GM19035 (cell line): ENCODE data around the gene ANKRD22.
A peak's percentile ranks its signal among the peaks of the same experiment; 100 is the strongest.

Experiments
- ATAC-seq: cut with Tn5 transposase; IDR thresholded peaks from one replicate; pipeline ENCODE4 v1.9.1; 2021; ENCODE audit not compliant: unreplicated experiment

ANKRD22 gene

GRCh38 chr10:88879534-88880281 lies 28.1 kb upstream of the ANKRD22 start, which contains the start of gene STAMBPL1:
STAMBPL1 (plus strand) TSS chr10:88880245; CDS start chr10:88901709, 21,464 bp downstream.
- ATAC-seq = peak; percentile 62

DNA sequence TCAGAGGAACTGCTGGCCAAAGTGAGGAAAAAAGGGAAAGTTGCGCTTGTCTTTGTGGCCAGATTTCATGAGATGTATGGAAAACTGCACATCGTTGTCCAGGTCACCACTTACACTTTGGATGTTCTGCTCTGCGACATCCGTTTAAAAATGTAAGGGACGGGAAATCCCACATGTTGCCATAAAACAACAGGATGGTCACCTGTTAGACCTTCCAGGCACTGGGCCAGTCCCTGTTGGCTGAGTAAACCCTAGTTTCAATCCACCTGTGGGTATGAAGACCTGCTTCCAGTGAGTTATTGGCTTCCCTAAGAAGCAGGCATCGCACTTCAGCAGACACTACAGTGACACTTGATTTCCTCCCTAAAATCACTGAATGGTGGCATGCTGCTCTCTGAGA lies 25.7 kb upstream of the ANKRD22 start:
- no peak for ATAC-seq

DNA sequence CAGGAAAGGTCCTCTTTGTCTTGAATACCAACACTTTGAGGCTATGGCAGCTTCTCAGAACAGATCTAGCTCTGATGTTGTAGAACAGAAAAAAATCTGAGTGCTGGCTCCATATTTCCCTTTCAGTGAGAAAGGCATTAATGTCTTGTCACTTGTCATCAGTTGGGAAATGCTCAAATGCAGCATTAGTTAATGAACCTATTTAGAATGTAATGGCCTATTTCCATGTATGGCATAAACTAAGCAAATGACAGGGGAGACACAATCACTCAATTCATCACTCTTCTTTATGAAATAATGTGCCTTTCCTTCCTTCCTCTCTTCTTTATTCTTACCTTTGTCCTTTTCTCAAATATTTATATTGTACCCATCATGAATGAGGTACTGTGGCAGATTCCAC lies 23.4 kb upstream of the ANKRD22 start:
- no peak for ATAC-seq

DNA sequence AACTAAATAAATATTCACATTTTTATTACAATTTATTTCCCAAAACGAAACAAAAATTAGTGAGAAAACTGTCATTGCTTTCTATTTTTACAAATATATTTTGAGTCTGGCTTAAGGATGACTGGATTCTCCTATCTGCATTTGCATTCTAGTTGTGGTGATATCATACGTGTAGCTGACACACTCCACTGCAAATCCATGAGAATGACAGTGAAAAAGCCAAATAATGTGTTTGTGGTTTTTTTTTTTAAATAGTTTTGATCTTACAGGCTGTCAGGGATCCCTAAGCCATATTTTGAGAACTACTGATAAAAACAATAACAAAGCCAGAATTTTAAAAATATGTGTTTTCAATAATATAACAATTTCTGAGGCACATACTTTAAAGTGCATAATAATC lies 22.6 kb upstream of the ANKRD22 start:
- no peak for ATAC-seq

- ATAC-seq = no peak
Observed at GRCh38 chr10:88873757-88874156, 22.1 kb upstream of the ANKRD22 start.

DNA sequence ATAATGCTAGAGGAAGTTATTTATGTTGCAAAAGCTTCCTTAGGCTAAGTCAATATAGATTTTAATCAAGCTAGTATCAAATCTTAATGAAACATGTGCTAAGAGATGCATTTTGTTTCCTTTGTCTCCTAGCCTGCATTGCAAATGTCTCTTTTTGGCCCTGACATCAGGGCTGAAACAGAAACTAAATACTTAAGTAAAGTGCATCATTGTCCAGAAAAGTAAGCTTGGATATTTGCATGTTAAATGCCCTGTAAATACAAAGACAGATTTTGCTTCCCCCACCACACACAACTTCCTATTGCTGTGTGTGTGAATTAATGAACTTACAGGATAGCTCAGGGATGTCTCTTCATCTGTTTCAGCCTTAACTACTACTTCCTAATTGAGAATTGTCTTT lies 18.4 kb upstream of the ANKRD22 start:
- ATAC-seq = no peak

GRCh38 chr10:88866454-88866853 lies 14.8 kb upstream of the ANKRD22 start:
- no peak for ATAC-seq

DNA sequence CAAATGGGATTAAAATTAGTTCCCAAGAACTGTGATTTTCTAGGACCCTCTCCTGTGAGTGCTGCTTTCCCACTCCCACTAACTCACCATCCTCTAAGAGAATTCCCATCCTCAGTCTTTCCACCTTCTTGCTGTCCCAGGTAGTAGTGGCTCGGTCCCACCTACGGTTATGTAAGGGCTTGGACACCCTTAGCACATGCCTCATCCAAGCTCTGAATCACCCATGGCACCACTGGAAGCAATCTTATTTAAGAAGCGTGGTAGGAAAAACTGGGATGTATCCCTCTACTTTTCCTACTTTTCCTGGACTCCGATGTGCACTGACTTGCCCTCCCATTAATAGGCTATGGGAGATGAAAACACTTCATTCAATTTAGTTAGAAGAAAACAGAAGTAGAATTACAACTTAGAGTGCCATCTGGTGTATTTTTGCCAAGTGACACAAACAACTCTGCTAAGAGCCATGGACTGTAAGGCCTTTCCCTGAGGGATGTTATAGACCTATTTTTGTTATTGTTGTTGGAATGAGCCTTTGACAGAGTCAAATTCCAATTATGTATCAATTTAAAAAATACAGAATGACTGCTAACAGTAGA lies 13.7 kb upstream of the ANKRD22 start:
- no peak for ATAC-seq

GRCh38 chr10:88861036-88861435 lies 9.4 kb upstream of the ANKRD22 start:
- no peak for ATAC-seq

DNA sequence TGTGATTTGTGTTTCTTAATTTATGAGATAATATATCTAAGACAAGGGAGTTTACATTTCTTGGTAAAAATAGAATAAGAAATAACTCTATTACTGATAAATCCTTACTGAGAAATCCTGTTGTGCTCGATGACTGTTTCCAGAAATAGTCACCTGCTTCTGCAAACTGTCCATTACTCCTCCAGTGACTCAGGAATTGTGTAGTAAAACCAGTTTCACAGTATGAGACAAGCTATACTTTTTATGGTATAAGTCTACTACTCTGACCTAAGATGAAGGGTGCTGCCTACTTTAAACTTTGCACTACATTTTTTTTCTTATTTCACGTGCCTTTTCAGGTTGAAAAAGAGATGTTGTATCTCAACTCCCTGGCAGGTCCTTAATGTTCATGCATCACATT lies 6.8 kb upstream of the ANKRD22 start:
- ATAC-seq = no peak

GRCh38 chr10:88857831-88858230 lies 6.2 kb upstream of the ANKRD22 start:
- ATAC-seq = no peak

GRCh38 chr10:88854684-88855083 lies 3.0 kb upstream of the ANKRD22 start:
- ATAC-seq = no peak

GRCh38 chr10:88853155-88853881 lies 1.7 kb upstream of the ANKRD22 start:
- ATAC-seq = no peak

- ATAC-seq = no peak
Observed at GRCh38 chr10:88852327-88852726, 683 bp upstream of the ANKRD22 start.

GRCh38 chr10:88850712-88851111 lies 932 bp downstream of the ANKRD22 start:
- ATAC-seq = no peak

DNA sequence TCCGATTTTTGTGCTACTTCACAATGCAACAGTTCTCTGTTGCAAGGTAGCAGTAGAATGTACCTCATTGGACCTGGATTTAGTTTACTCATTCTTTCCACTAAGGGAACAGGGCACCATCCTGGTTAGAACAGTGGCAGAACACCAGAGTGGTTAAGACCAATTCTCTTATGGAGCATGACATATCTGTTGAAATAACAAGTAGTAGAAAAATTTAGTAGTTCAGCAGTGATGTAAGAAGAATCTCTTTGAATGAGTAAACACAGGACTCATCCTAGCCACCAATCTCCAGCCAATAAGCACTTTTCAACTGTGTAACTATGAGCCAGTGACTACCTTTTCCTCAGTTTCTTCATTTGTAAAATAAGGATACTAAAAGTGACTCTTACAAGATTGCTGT lies 2.4 kb downstream of the ANKRD22 start:
- ATAC-seq = no peak

GRCh38 chr10:88848499-88848898 lies 3.1 kb downstream of the ANKRD22 start:
- no peak for ATAC-seq

- ATAC-seq = no peak
Observed at GRCh38 chr10:88843171-88843570, 8.5 kb downstream of the ANKRD22 start.

GRCh38 chr10:88841316-88842111 lies 10.1 kb downstream of the ANKRD22 start:
- ATAC-seq = no peak

GRCh38 chr10:88840881-88841280 lies 10.8 kb downstream of the ANKRD22 start:
- ATAC-seq = no peak

- ATAC-seq = no peak
Observed at GRCh38 chr10:88840104-88840503, 11.5 kb downstream of the ANKRD22 start.
